H1 (cell line): ENCODE measurements around the gene ZDHHC8.

ENCODE experiments used
- CHD2 ChIP-seq: IDR thresholded peaks from 2 replicates; pipeline ENCODE4 v1.6.1; 2012; ENCODE audit warnings: low read length, improper control_type of control experiment
- CTCF ChIP-seq, 3 experiments: IDR thresholded peaks; 1 replicate in 2 of 3; 2 replicates in 1 of 3; pipeline versions ENCODE4 v1.5.1 to v1.6.1; 2011; ENCODE audit warnings: low read length in 3 of 3, mild to moderate bottlenecking in 3 of 3, inconsistent platforms in 2 of 3, low read depth in 1 of 3, moderate library complexity in 1 of 3; ENCODE audit not compliant: insufficient read depth in 1 of 3; ENCODE audit errors: control extremely low read depth in 1 of 3
- EZH2 ChIP-seq: fragments of 200-600 bp; sonication (generic); IDR thresholded peaks from 2 replicates; pipeline ENCODE4 v1.7.1; 2012; ENCODE audit warnings: low read depth, mild to moderate bottlenecking, moderate library complexity, low read length, inconsistent platforms; ENCODE audit not compliant: severe bottlenecking
- RAD21 ChIP-seq, 2 experiments: IDR thresholded peaks in 1 of 2; conservative IDR thresholded peaks in 1 of 2; 2 replicates each; pipeline ENCODE4 v1.6.1; 2011; ENCODE audit warnings: low read depth in 2 of 2, low read length in 2 of 2, improper control_type of control experiment in 1 of 2, inconsistent platforms in 1 of 2, mild to moderate bottlenecking in 1 of 2, moderate library complexity in 1 of 2
- YY1 ChIP-seq: IDR thresholded peaks from 2 replicates; pipeline ENCODE4 v1.6.1; 2011; ENCODE audit warnings: low read depth, mild to moderate bottlenecking, low read length

- TF ChIP-seq CHD2 (no peak), CTCF (IDR thresholded peaks at IDR 0.05; ENCODE audit: control extremely low read depth in 1 of 3, insufficient read depth in 1 of 3, low read depth in 1 of 3, low read length in 3 of 3) (no peak), YY1 (no peak), RAD21 (IDR thresholded peaks at IDR 0.05 in 1 of 2, conservative IDR thresholded peaks at IDR 0.05 in 1 of 2; ENCODE audit: low read depth in 2 of 2, low read length in 2 of 2) (no peak), EZH2 (no peak)
Measured at GRCh38 chr22:20087319-20088262, 44.0 kb upstream of the ZDHHC8 start.
